ENCODE data around the gene CIPC.

DNA sequence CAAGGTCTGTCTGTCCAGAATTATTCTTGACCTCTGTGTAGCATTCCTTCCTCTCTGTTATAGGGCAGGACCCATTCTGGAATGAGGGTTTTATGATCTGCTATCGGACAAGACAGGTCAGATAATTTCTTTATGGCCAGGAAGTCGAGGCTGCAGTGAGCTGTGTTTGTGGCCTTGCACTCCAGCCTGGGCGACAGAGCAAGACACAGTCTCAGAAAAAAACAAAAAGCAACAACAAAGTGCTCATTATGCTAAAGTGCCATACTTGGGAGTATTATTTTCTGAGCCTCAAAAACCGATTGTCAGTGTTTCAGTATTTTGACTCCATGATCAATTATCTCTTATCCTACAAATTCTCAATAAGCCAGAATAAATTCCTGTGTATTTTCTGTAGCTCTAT, 4.1 kb downstream of the CIPC start:
- TF ChIP-seq CTCF (conservative IDR thresholded peaks at IDR 0.05; ENCODE audit: low read depth, low read length): no peak
- no peak for TF ChIP-seq EZH2 (IDR thresholded peaks at IDR 0.05; ENCODE audit: low read length, unreplicated experiment)
